Stimulated activated effector memory CD8-positive, alpha-beta T cell treated with anti-CD3 and anti-CD28 coated beads, Interleukin-12 subunit alpha, Interleukin-12 subunit beta, amount 100 ng/mL, for 72 hours (primary cell): ENCODE data around the gene OBI1.
A peak's percentile ranks its signal among the peaks of the same experiment; 100 is the strongest.

Experiments used
- ATAC-seq: fragments of 150-1000 bp; cut with Tn5 transposase; 2 replicates; pipeline ENCODE4 v1.10.0; 2021
- DNase-seq, 2 donors: peaks; one replicate each; pipeline ENCODE4 v3.0.0; 2021 to 2022; ENCODE audit warnings: low spot score in 2 of 2
- H3K27ac Mint-ChIP-seq: one replicate; pipeline ENCODE4 v1.8.0; 2022; ENCODE audit warnings: mild to moderate bottlenecking, mixed read lengths
- H3K36me3 Mint-ChIP-seq: one replicate; pipeline ENCODE4 v1.8.0; 2022; ENCODE audit warnings: mild to moderate bottlenecking, mixed read lengths
- H3K4me1 Mint-ChIP-seq: one replicate; pipeline ENCODE4 v1.8.0; 2022; ENCODE audit warnings: mixed read lengths
- H3K4me3 Mint-ChIP-seq: one replicate; pipeline ENCODE4 v1.8.0; 2022; ENCODE audit warnings: mild to moderate bottlenecking, mixed read lengths
- H3K9me3 Mint-ChIP-seq: one replicate; pipeline ENCODE4 v1.8.0; 2022; ENCODE audit warnings: mixed read lengths

OBI1 gene

GRCh38 chr13:78589206-78589605 lies 69.7 kb downstream of the OBI1 start:
- Mint-ChIP-seq H3K4me3 (no peak overlapping the region), H3K27ac (no peak overlapping the region), H3K4me1 (peaks cover 7% of the 10 kb centered on the region), H3K36me3 (no peaks in the 10 kb centered on the region), H3K9me3 (peaks cover 10% of the 10 kb centered on the region)
- ATAC-seq, result no peak
- no peak for DNase-seq

- H3K4me1 Mint-ChIP-seq, result peaks cover 7% of the 10 kb centered on the region
- no peak overlapping the region for H3K27ac Mint-ChIP-seq
- no peaks in the 10 kb centered on the region for H3K36me3 Mint-ChIP-seq
- H3K9me3 Mint-ChIP-seq, result peaks cover 8% of the 10 kb centered on the region
- DNase-seq (no peak), ATAC-seq (no peak)
- no peak overlapping the region for H3K4me3 Mint-ChIP-seq
Measured at GRCh38 chr13:78587395-78587794, 71.6 kb downstream of the OBI1 start.

- Mint-ChIP-seq H3K4me3 (no peak overlapping the region), H3K36me3 (no peaks in the 10 kb centered on the region), H3K4me1 (peaks cover 7% of the 10 kb centered on the region), H3K27ac (no peak overlapping the region), H3K9me3 (peaks cover 8% of the 10 kb centered on the region)
- ATAC-seq (peak; percentile 32), DNase-seq (no peak)
Measured at GRCh38 chr13:78586706-78587105, 72.2 kb downstream of the OBI1 start.

GRCh38 chr13:78576261-78576660 lies 82.7 kb downstream of the OBI1 start:
- H3K9me3 Mint-ChIP-seq, result no peaks in the 10 kb centered on the region
- no peaks in the 10 kb centered on the region for H3K36me3 Mint-ChIP-seq
- no peak overlapping the region for H3K4me3 Mint-ChIP-seq
- ATAC-seq, result no peak
- no peaks in the 10 kb centered on the region for H3K4me1 Mint-ChIP-seq
- H3K27ac Mint-ChIP-seq, result no peak overlapping the region
- no peak for DNase-seq

- H3K36me3 Mint-ChIP-seq, result no peaks in the 10 kb centered on the region
- DNase-seq (no peak), ATAC-seq (no peak)
- H3K9me3 Mint-ChIP-seq, result no peaks in the 10 kb centered on the region
- H3K4me1 Mint-ChIP-seq, result no peaks in the 10 kb centered on the region
- H3K27ac Mint-ChIP-seq, result no peak overlapping the region
- no peak overlapping the region for H3K4me3 Mint-ChIP-seq
Measured at GRCh38 chr13:78572459-78572858, 86.5 kb downstream of the OBI1 start.

DNA sequence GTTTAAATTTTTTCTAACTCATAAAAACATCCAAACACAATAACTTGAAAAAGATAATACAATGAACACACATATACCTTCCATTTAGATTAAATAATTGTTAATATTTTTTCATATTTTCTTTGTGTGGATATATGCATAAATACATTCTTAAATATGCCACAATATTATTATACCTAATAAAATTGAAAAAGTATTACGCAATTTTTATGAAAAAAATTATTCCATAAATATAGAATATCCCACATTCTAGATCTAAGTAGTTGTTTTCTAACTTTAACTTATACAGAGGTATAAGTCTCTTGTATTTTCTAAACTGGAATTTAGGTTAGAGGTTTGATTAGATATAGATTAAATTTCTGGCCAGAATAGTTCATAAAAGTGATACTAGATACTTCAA lies 89.9 kb downstream of the OBI1 start:
- Mint-ChIP-seq H3K36me3 (no peaks in the 10 kb centered on the region), H3K4me3 (no peak overlapping the region), H3K9me3 (no peaks in the 10 kb centered on the region), H3K4me1 (no peaks in the 10 kb centered on the region), H3K27ac (no peak overlapping the region)
- ATAC-seq (no peak), DNase-seq (no peak)

- Mint-ChIP-seq H3K27ac (no peak overlapping the region), H3K4me3 (no peak overlapping the region), H3K36me3 (no peaks in the 10 kb centered on the region), H3K4me1 (no peaks in the 10 kb centered on the region), H3K9me3 (no peaks in the 10 kb centered on the region)
- DNase-seq (no peak), ATAC-seq (no peak)
Measured at GRCh38 chr13:78566631-78567030, 92.3 kb downstream of the OBI1 start.
